ENCODE measurements around the gene SPAG8. TPM values are rescaled to one million over a fixed set of nuclear protein-coding genes. Genes with fewer than 3 reads are reported as not detected.

Gene SPAG8
- total and polyA plus RNA-seq, 9 of the 15 experiments (the other 6 are each of a cell fraction or from before 2014, with no cell fraction given): 0.03 to 0.47 (median 0.21) TPM

GRCh38 chr9:35776018-35776417, 36.0 kb downstream of the SPAG8 start (continued):
- TF ChIP-seq JUN (IDR thresholded peaks at IDR 0.05; ENCODE audit: borderline replicate concordance, low read depth, low read length): no peak
- no peak for TF ChIP-seq JUN (CRISPR knock-in tag; IDR thresholded peaks at IDR 0.05; ENCODE audit: borderline replicate concordance)
- no peak for TF ChIP-seq SPI1 (IDR thresholded peaks at IDR 0.05; ENCODE audit: borderline replicate concordance, low read depth, low read length)
- TF ChIP-seq ZHX1 (conservative IDR thresholded peaks at IDR 0.05; ENCODE audit: low read length): no peak
- no peak for TF ChIP-seq ZEB2 (IDR thresholded peaks at IDR 0.05)
- TF ChIP-seq, protein P1, sequence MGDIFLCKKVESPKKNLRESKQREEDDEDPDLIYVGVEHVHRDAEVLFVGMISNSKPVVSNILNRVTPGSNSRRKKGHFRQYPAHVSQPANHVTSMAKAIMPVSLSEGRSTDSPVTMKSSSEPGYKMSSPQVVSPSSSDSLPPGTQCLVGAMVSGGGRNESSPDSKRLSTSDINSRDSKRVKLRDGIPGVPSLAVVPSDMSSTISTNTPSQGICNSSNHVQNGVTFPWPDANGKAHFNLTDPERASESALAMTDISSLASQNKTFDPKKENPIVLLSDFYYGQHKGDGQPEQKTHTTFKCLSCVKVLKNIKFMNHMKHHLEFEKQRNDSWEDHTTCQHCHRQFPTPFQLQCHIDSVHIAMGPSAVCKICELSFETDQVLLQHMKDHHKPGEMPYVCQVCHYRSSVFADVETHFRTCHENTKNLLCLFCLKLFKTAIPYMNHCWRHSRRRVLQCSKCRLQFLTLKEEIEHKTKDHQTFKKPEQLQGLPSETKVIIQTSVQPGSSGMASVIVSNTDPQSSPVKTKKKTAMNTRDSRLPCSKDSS (IDR thresholded peaks at IDR 0.05; ENCODE audit: low read depth, partially characterized antibody): no peak
- TF ChIP-seq NFE2 (IDR thresholded peaks at IDR 0.05; ENCODE audit: low read depth): peak; percentile 52; the same call in 1 of the 2 replicates
- TF ChIP-seq, protein P2, sequence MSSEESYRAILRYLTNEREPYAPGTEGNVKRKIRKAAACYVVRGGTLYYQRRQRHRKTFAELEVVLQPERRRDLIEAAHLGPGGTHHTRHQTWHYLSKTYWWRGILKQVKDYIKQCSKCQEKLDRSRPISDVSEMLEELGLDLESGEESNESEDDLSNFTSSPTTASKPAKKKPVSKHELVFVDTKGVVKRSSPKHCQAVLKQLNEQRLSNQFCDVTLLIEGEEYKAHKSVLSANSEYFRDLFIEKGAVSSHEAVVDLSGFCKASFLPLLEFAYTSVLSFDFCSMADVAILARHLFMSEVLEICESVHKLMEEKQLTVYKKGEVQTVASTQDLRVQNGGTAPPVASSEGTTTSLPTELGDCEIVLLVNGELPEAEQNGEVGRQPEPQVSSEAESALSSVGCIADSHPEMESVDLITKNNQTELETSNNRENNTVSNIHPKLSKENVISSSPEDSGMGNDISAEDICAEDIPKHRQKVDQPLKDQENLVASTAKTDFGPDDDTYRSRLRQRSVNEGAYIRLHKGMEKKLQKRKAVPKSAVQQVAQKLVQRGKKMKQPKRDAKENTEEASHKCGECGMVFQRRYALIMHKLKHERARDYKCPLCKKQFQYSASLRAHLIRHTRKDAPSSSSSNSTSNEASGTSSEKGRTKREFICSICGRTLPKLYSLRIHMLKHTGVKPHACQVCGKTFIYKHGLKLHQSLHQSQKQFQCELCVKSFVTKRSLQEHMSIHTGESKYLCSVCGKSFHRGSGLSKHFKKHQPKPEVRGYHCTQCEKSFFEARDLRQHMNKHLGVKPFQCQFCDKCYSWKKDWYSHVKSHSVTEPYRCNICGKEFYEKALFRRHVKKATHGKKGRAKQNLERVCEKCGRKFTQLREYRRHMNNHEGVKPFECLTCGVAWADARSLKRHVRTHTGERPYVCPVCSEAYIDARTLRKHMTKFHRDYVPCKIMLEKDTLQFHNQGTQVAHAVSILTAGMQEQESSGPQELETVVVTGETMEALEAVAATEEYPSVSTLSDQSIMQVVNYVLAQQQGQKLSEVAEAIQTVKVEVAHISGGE (CRISPR knock-in tag; IDR thresholded peaks at IDR 0.05): no peak
- no peak for TF ChIP-seq ZNF695 (CRISPR knock-in tag; IDR thresholded peaks at IDR 0.05)
- TF ChIP-seq, protein P3, sequence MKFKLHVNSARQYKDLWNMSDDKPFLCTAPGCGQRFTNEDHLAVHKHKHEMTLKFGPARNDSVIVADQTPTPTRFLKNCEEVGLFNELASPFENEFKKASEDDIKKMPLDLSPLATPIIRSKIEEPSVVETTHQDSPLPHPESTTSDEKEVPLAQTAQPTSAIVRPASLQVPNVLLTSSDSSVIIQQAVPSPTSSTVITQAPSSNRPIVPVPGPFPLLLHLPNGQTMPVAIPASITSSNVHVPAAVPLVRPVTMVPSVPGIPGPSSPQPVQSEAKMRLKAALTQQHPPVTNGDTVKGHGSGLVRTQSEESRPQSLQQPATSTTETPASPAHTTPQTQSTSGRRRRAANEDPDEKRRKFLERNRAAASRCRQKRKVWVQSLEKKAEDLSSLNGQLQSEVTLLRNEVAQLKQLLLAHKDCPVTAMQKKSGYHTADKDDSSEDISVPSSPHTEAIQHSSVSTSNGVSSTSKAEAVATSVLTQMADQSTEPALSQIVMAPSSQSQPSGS (CRISPR knock-in tag; IDR thresholded peaks at IDR 0.05): no peak
- TF ChIP-seq ZNF644 (tag; IDR thresholded peaks at IDR 0.05; ENCODE audit: low read depth): no peak
- peak; percentile 32; the same call in 1 of the 2 replicates for TF ChIP-seq ZNF384 (IDR thresholded peaks at IDR 0.05; ENCODE audit: low read depth, low read length)
- TF ChIP-seq, protein P4, sequence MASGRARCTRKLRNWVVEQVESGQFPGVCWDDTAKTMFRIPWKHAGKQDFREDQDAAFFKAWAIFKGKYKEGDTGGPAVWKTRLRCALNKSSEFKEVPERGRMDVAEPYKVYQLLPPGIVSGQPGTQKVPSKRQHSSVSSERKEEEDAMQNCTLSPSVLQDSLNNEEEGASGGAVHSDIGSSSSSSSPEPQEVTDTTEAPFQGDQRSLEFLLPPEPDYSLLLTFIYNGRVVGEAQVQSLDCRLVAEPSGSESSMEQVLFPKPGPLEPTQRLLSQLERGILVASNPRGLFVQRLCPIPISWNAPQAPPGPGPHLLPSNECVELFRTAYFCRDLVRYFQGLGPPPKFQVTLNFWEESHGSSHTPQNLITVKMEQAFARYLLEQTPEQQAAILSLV (tag; IDR thresholded peaks at IDR 0.05): no peak
- TF ChIP-seq ERF (CRISPR knock-in tag; IDR thresholded peaks at IDR 0.05): no peak
- TF ChIP-seq, protein P5, sequence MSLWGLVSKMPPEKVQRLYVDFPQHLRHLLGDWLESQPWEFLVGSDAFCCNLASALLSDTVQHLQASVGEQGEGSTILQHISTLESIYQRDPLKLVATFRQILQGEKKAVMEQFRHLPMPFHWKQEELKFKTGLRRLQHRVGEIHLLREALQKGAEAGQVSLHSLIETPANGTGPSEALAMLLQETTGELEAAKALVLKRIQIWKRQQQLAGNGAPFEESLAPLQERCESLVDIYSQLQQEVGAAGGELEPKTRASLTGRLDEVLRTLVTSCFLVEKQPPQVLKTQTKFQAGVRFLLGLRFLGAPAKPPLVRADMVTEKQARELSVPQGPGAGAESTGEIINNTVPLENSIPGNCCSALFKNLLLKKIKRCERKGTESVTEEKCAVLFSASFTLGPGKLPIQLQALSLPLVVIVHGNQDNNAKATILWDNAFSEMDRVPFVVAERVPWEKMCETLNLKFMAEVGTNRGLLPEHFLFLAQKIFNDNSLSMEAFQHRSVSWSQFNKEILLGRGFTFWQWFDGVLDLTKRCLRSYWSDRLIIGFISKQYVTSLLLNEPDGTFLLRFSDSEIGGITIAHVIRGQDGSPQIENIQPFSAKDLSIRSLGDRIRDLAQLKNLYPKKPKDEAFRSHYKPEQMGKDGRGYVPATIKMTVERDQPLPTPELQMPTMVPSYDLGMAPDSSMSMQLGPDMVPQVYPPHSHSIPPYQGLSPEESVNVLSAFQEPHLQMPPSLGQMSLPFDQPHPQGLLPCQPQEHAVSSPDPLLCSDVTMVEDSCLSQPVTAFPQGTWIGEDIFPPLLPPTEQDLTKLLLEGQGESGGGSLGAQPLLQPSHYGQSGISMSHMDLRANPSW (CRISPR knock-in tag; IDR thresholded peaks at IDR 0.05): no peak

Data from K562 (cell line).